Fibroblast of skin of left quadriceps (primary cell): ENCODE results near the gene PPP1R7.
"Not testable (repeated sequence)": the region's sequence is repeated elsewhere in the genome, so short reads cannot be mapped to it uniquely, and the experiment has no call there.

Experiments used
- DNase-seq, 2 experiments: peaks; one replicate each; pipeline ENCODE4 v3.0.0-alpha.2; 2013; ENCODE audit warnings: low read depth in 2 of 2

Gene PPP1R7

GRCh38 chr2:241195506-241196130 is 45.4 kb downstream of the PPP1R7 start:
- no peak for DNase-seq

GRCh38 chr2:241197246-241197645 is 47.0 kb downstream of the PPP1R7 start:
- not testable (repeated sequence) for DNase-seq

- DNase-seq = no peak
Measured at GRCh38 chr2:241197947-241198346, 47.7 kb downstream of the PPP1R7 start.

GRCh38 chr2:241198381-241199279 is 48.4 kb downstream of the PPP1R7 start:
- no peak for DNase-seq

- no peak for DNase-seq
Measured at GRCh38 chr2:241199286-241199685, 49.0 kb downstream of the PPP1R7 start.

GRCh38 chr2:241199897-241200821 is 49.9 kb downstream of the PPP1R7 start:
- no peak for DNase-seq

GRCh38 chr2:241200822-241201395 is 50.6 kb downstream of the PPP1R7 start:
- no peak for DNase-seq

- DNase-seq = no peak
Measured at GRCh38 chr2:241201445-241202267, 51.4 kb downstream of the PPP1R7 start.

GRCh38 chr2:241202268-241202585 is 52.0 kb downstream of the PPP1R7 start:
- DNase-seq = no peak

- no peak for DNase-seq
Measured at GRCh38 chr2:241202681-241203080, 52.4 kb downstream of the PPP1R7 start.

- no peak for DNase-seq
Measured at GRCh38 chr2:241203218-241204009, 53.1 kb downstream of the PPP1R7 start.

- no peak for DNase-seq
Measured at GRCh38 chr2:241204010-241204384, 53.7 kb downstream of the PPP1R7 start.

- DNase-seq = no peak
Measured at GRCh38 chr2:241204490-241204889, 54.2 kb downstream of the PPP1R7 start.

- DNase-seq = no peak
Measured at GRCh38 chr2:241205086-241205485, 54.8 kb downstream of the PPP1R7 start.

GRCh38 chr2:241207151-241207550 is 56.9 kb downstream of the PPP1R7 start:
- no peak for DNase-seq

GRCh38 chr2:241207641-241208040 is 57.4 kb downstream of the PPP1R7 start:
- no peak for DNase-seq

GRCh38 chr2:241208058-241208457 is 57.8 kb downstream of the PPP1R7 start:
- no peak for DNase-seq

GRCh38 chr2:241209271-241209670 is 59.0 kb downstream of the PPP1R7 start:
- DNase-seq = no peak

GRCh38 chr2:241211276-241211675 is 61.0 kb downstream of the PPP1R7 start:
- DNase-seq = no peak

- no peak for DNase-seq
Measured at GRCh38 chr2:241213041-241213440, 62.8 kb downstream of the PPP1R7 start.
